ENCODE data around the gene FAM219A.

- TF ChIP-seq EP300 (IDR thresholded peaks at IDR 0.05) (no peak), CTCF (IDR thresholded peaks at IDR 0.05) (no peak)
These were observed 84.6 kb downstream of the FAM219A start for GRCh38 chr9:34373749-34374148.
